DOHH2 (cell line): ENCODE results near the gene ADAMTS2.

Source experiments
- H3F3A ChIP-seq: fragments of 200-600 bp; sonication (generic), shearing (Covaris generic); 2 replicates; pipeline ENCODE4 v1.6.0; 2016; ENCODE audit warnings: antibody characterized with exemption, mild to moderate bottlenecking; ENCODE audit not compliant: control insufficient read depth, insufficient read depth
- H3K27ac ChIP-seq: fragments of 200-600 bp; sonication (generic); 2 replicates; pipeline ENCODE4 v1.5.1; 2014; ENCODE audit warnings: low read depth, mild to moderate bottlenecking, low read length, moderate library complexity
- H3K27me3 ChIP-seq: fragments of 200-600 bp; sonication (generic); 2 replicates; pipeline ENCODE4 v1.6.1; 2014; ENCODE audit warnings: mild to moderate bottlenecking, low read length, mixed read lengths; ENCODE audit not compliant: control insufficient read depth
- H3K36me3 ChIP-seq: fragments of 200-600 bp; sonication (generic); 2 replicates; pipeline ENCODE4 v1.6.1; 2014; ENCODE audit warnings: mild to moderate bottlenecking, low read length, moderate library complexity, mixed read lengths; ENCODE audit not compliant: control insufficient read depth
- H3K4me1 ChIP-seq: fragments of 200-600 bp; sonication (generic); 2 replicates; pipeline ENCODE4 v1.6.1; 2014; ENCODE audit warnings: mild to moderate bottlenecking, low read length, mixed read lengths; ENCODE audit not compliant: control insufficient read depth
- H3K4me2 ChIP-seq: fragments of 200-600 bp; sonication (generic); 2 replicates; pipeline ENCODE4 v1.6.0; 2014; ENCODE audit warnings: mild to moderate bottlenecking, low read length, moderate library complexity
- H3K4me3 ChIP-seq: fragments of 200-600 bp; sonication (generic); 2 replicates; pipeline ENCODE4 v1.5.1; 2014; ENCODE audit warnings: mild to moderate bottlenecking, low read length, mixed read lengths
- H3K79me2 ChIP-seq: fragments of 200-600 bp; sonication (generic); 2 replicates; pipeline ENCODE4 v1.6.1; 2014; ENCODE audit warnings: mild to moderate bottlenecking, low read length, mixed read lengths; ENCODE audit not compliant: control insufficient read depth
- H3K9me2 ChIP-seq: fragments of 200-600 bp; sonication (generic); replicated peaks from 2 replicates; pipeline ENCODE4 v1.6.1; 2014; ENCODE audit warnings: mild to moderate bottlenecking, low read length, mixed read lengths; ENCODE audit not compliant: control insufficient read depth
- H3K9me3 ChIP-seq: fragments of 200-600 bp; sonication (generic); 2 replicates; pipeline ENCODE4 v1.6.1; 2014; ENCODE audit warnings: antibody characterized with exemption, low read length, mixed read lengths; ENCODE audit not compliant: control insufficient read depth, insufficient read depth
- H4K20me1 ChIP-seq: fragments of 200-600 bp; sonication (generic); 2 replicates; pipeline ENCODE4 v1.6.0; 2014; ENCODE audit warnings: low read depth, mild to moderate bottlenecking, antibody characterized with exemption, low read length, moderate library complexity; ENCODE audit not compliant: control insufficient read depth, insufficient read depth
- EZH2phosphoT487 ChIP-seq: fragments of 200-600 bp; sonication (generic); IDR thresholded peaks from 2 replicates; pipeline ENCODE4 v1.6.1; 2017; ENCODE audit warnings: borderline replicate concordance, mild to moderate bottlenecking, antibody characterized with exemption, low read length, moderate library complexity, mixed read lengths
- TF ChIP-seq, protein P1 (sequence below): fragments of 200-600 bp; sonication (generic); IDR thresholded peaks from one replicate; pipeline ENCODE4 v1.5.1; 2014; ENCODE audit warnings: antibody characterized with exemption, mild to moderate bottlenecking, low read depth, low read length; ENCODE audit not compliant: poor library complexity, severe bottlenecking

Gene ADAMTS2

DNA sequence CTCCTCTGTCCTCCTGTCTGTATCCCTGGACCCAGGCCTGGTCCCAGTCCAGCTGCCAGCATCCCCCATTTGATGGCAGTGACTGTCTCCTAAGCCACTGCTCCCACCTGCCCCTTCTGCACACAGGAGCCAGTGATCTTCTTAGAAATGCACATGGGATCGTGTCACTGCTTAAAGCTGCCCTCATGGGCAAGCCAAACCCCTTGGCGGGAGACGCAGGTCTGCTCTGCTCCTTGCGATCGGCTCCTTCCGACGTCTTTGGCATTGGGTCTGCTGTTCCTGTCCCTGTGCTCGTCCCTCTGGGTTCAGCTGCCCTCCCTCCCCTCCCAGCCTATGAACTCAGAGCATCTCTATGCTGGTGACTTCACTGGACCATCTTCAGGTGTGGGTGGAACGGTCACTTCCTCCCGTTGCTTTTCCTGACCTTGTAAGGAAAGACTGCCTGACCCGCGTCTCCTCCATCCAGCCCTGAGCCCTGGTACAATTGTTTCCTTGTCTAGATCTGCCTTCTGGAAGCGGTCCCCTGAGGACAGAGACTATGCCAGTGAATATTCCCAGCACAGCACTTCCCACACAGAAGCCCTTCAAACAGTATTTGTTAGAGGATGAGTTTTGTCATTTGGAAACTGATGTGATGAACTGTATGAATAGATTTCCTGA, 168.6 kb downstream of the ADAMTS2 start:
- Histone ChIP-seq H3K4me1 (no peaks in the 10 kb centered on the region), H3F3A (no peaks in the 10 kb centered on the region), H4K20me1 (no peaks in the 10 kb centered on the region), H3K79me2 (no peaks in the 10 kb centered on the region), H3K4me2 (no peak overlapping the region), H3K9me2 (no peaks in the 10 kb centered on the region), H3K36me3 (no peaks in the 10 kb centered on the region), H3K4me3 (no peak overlapping the region), H3K27ac (no peak overlapping the region), H3K9me3 (no peaks in the 10 kb centered on the region), H3K27me3 (no peaks in the 10 kb centered on the region)
- no peak for TF ChIP-seq EZH2phosphoT487
- TF ChIP-seq, protein P1, sequence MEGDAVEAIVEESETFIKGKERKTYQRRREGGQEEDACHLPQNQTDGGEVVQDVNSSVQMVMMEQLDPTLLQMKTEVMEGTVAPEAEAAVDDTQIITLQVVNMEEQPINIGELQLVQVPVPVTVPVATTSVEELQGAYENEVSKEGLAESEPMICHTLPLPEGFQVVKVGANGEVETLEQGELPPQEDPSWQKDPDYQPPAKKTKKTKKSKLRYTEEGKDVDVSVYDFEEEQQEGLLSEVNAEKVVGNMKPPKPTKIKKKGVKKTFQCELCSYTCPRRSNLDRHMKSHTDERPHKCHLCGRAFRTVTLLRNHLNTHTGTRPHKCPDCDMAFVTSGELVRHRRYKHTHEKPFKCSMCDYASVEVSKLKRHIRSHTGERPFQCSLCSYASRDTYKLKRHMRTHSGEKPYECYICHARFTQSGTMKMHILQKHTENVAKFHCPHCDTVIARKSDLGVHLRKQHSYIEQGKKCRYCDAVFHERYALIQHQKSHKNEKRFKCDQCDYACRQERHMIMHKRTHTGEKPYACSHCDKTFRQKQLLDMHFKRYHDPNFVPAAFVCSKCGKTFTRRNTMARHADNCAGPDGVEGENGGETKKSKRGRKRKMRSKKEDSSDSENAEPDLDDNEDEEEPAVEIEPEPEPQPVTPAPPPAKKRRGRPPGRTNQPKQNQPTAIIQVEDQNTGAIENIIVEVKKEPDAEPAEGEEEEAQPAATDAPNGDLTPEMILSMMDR, result no peak

DNA sequence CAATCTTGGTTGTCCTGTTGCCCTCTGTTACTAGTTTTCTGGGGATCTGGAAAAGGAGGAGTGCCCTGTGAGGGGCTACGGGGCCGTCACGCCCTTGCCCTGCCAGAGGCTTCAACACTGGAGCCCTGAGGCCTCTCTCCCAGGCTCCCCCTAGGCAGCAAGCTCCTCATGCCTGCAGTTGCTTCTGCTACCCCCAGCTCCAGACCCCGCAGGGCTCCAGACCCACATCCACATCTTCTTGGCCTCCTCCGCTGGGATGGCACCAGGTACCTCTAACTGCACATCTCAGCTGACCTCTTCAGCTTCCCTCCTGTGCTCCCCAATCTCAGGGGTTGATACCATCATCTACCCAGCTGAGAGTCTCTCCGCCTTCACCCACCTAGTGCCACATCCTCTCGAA, 169.1 kb downstream of the ADAMTS2 start:
- H3K27ac ChIP-seq, result no peak overlapping the region
- H3K27me3 ChIP-seq, result no peaks in the 10 kb centered on the region
- no peak overlapping the region for H3K4me3 ChIP-seq
- H3K4me1 ChIP-seq, result no peaks in the 10 kb centered on the region
- H3K4me2 ChIP-seq, result no peak overlapping the region
- no peaks in the 10 kb centered on the region for H3K79me2 ChIP-seq
- no peaks in the 10 kb centered on the region for H4K20me1 ChIP-seq
- H3F3A ChIP-seq, result no peaks in the 10 kb centered on the region
- H3K9me2 ChIP-seq, result no peaks in the 10 kb centered on the region
- H3K9me3 ChIP-seq, result no peaks in the 10 kb centered on the region
- TF ChIP-seq, protein P1, result no peak
- no peaks in the 10 kb centered on the region for H3K36me3 ChIP-seq

DNA sequence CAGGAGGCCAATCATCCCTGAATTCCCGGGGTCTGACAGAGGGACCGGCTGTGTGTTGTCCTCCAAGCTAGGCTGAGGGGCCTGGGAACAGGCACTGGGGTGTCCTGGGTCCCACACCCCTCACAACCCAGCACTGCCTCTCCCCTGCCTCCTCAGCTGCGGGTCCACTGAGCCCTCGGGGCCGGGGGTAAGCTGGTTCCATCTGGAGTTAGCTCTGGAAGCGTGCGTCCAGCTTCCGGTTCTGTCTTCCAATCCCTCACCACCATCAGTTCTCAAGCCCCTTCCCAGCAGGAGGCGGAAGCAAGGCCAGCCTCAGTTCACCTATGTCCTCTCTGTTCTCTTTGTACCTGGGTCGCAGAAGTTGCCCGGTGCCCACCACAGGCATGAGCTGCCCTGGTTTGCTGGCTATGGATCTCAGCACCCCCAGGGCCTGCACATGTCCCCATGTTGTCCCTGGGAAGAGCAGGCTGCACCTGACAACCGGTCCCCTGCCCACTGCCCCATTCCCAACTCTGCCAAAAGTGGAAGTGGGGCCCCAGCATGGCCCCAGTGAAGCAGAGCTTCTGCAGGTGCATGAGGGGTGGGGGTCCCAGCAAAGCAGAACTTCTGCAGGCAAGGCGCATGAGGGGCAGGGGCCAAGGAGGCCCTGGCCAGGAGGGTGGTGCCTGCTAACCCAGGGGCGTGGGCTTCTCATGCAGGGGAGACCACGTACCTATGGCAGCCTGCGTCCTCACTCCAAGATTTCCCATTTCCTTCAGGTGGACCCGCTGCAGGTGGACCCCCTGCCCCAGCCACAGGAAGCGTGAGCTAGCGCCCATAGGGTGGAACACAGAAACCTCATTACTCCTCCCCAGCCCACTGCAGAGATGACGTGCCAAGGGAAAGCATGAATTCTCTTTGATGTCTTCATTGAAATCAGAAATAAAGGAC, 173.2 kb downstream of the ADAMTS2 start:
- no peaks in the 10 kb centered on the region for H3K4me1 ChIP-seq
- TF ChIP-seq, protein P1, result no peak
- no peak for TF ChIP-seq EZH2phosphoT487

More for the DNA sequence above, 173.2 kb downstream of the ADAMTS2 start:
- H3K27ac ChIP-seq, result no peak overlapping the region
- no peaks in the 10 kb centered on the region for H3K9me2 ChIP-seq
- no peaks in the 10 kb centered on the region for H3F3A ChIP-seq
- H3K4me3 ChIP-seq, result no peak overlapping the region
- no peaks in the 10 kb centered on the region for H3K9me3 ChIP-seq
- no peaks in the 10 kb centered on the region for H3K79me2 ChIP-seq
- no peaks in the 10 kb centered on the region for H4K20me1 ChIP-seq
- no peak overlapping the region for H3K4me2 ChIP-seq
- H3K36me3 ChIP-seq, result no peaks in the 10 kb centered on the region
- H3K27me3 ChIP-seq, result no peaks in the 10 kb centered on the region
